RWPE1 (cell line): ENCODE measurements around the gene COL11A1.
"Not testable (repeated sequence)": the region's sequence is repeated elsewhere in the genome, so short reads cannot be mapped to it uniquely, and the experiment has no call there.

Source experiments
- CTCF ChIA-PET: fragments of 350-600 bp; sonication (Branson Sonifier 250); formaldehyde crosslinking; extraction: SDS; loops from one replicate; lab custom pipeline; 2021; lab: Yijun Ruan, JAX
- POLR2A ChIA-PET: fragments of 400-600 bp; formaldehyde crosslinking; extraction: SDS; loops from one replicate; lab custom pipeline; 2020; ENCODE audit warnings: antibody characterized with exemption; ENCODE audit not compliant: low non-redundant PET; lab: Yijun Ruan, JAX
- DNase-seq: peaks from one replicate; pipeline ENCODE4 v3.0.0; 2012; ENCODE audit warnings: low spot score
- H3K27ac ChIP-seq: fragments of 450-650 bp; 2 replicates; pipeline ENCODE4 v1.5.1; 2017
- TF ChIP-seq, protein P1 (sequence below): fragments of 450-650 bp; conservative IDR thresholded peaks from 2 replicates; pipeline ENCODE4 v1.5.1; 2017; ENCODE audit warnings: low read depth, mild to moderate bottlenecking

Gene COL11A1

DNA sequence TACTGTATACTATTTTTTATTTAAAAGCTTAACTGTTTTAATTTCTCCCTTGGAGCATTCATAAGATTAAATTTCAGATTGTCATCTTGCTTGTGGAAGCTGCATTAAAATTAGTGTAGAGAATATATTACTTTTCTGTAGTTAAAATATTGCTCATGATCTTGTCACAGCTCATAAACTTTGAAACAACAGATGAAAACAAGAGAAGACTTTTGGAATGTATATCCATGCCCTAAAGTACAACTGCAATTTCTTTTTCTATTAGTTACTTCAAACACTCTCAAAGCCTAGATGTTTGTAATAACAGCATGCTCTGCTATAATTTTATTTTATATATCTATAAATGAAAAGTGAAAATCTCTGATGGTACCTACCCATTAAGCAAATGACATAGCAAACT lies 155.9 kb downstream of the COL11A1 start:
- no peak for DNase-seq
- ChIA-PET CTCF (no interaction called here), POLR2A (no interaction called here)
- H3K27ac ChIP-seq = no peak overlapping the region
- TF ChIP-seq, protein P1, sequence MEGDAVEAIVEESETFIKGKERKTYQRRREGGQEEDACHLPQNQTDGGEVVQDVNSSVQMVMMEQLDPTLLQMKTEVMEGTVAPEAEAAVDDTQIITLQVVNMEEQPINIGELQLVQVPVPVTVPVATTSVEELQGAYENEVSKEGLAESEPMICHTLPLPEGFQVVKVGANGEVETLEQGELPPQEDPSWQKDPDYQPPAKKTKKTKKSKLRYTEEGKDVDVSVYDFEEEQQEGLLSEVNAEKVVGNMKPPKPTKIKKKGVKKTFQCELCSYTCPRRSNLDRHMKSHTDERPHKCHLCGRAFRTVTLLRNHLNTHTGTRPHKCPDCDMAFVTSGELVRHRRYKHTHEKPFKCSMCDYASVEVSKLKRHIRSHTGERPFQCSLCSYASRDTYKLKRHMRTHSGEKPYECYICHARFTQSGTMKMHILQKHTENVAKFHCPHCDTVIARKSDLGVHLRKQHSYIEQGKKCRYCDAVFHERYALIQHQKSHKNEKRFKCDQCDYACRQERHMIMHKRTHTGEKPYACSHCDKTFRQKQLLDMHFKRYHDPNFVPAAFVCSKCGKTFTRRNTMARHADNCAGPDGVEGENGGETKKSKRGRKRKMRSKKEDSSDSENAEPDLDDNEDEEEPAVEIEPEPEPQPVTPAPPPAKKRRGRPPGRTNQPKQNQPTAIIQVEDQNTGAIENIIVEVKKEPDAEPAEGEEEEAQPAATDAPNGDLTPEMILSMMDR = no peak

DNA sequence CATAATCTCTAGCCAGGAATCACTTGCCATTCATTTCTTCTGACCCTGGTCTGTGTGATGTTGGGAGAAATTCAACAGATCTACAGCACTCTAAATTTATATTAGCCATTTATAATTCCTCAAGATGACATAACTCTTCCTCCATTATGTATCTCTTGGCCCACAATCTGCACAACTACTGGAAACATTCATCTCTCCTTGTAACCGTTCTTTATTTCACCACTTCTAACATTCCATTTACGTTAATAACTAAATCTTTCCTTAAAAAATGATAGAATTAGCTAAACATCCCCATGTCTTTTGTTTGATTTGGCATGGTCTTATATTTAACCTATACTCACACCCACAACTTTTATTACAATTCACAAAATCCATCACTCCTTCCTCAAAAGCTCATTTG lies 166.0 kb downstream of the COL11A1 start:
- H3K27ac ChIP-seq = no peak overlapping the region
- no peak for DNase-seq
- POLR2A ChIA-PET = no interaction called here
- CTCF ChIA-PET = no interaction called here
- TF ChIP-seq, protein P1 = no peak

DNA sequence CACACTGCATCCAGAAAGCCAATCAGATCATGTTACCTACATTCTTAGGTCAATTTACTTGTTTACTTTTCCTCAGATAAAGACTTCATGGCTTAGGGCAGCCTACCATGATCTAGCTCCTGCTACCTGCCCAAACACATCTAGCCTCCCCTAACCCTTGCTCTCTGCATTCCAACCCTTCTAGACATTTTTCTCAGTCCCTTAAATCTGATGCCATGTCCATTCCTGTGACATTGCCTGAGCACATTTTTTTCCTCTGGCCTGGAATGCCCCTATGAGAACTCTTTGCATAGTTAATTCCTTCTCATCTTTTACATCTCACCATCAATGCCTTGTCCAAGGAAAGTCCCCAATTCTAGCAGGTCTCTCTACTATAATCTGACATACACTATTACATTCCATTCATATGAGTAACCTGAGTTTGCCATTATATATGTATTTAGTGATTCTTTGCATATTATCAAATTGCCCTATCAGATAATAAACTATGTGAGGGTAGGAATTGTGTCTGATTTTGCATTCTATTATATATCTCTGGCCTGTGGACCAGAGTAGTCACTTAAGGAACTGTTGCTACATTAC lies 166.9 kb downstream of the COL11A1 start:
- TF ChIP-seq, protein P1 = no peak
- ChIA-PET POLR2A (no interaction called here), CTCF (interaction anchor here (0.5 kb wide), 1 partner anchor 99 kb away, joined by 3 read pairs; no protein-coding TSS in a partner anchor)
- peak; percentile 13 for DNase-seq
- no peak overlapping the region for H3K27ac ChIP-seq

DNA sequence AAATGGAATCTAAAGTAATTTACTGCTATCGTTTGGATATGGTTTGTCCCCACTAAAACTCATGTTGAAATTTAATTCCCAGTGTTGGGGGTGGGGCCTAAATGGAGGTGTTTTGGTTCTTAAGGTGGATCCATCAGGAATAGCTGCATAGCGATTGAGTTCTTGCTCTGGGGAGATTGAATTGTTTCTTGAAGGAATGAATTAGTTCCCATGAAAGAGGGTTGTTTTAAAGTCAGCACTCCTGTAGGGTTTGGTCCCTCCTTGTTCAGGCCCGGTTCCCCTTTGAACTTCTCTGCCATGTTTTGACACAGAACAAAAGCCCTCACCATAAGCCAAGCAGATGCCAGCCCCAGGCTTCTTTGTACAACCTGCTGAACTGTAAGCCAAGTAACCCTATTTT lies 170.9 kb downstream of the COL11A1 start:
- TF ChIP-seq, protein P1 = no peak
- H3K27ac ChIP-seq = no peak overlapping the region
- ChIA-PET CTCF (interaction anchor here (0.7 kb wide), 1 partner anchor 168 kb away, joined by 4 read pairs; no protein-coding TSS in a partner anchor), POLR2A (no interaction called here)
- no peak for DNase-seq

DNA sequence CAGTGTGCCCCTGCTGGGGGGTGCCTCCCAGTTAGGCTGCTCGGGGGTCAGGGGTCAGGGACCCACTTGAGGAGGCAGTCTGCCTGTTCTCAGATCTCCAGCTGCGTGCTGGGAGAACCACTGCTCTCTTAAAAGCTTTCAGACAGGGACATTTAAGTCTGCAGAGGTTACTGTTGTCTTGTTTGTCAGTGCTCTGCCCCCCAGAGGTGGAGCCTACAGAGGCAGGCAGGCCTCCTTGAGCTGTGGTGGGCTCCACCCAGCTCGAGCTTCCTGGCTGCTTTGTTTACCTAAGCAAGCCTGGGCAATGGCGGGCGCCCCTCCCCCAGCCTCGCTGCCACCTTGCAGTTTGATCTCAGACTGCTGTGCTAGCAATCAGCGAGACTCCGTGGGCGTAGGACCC lies 175.0 kb downstream of the COL11A1 start:
- POLR2A ChIA-PET, CTCF ChIA-PET, DNase-seq, H3K27ac ChIP-seq: not testable (repeated sequence)

DNA sequence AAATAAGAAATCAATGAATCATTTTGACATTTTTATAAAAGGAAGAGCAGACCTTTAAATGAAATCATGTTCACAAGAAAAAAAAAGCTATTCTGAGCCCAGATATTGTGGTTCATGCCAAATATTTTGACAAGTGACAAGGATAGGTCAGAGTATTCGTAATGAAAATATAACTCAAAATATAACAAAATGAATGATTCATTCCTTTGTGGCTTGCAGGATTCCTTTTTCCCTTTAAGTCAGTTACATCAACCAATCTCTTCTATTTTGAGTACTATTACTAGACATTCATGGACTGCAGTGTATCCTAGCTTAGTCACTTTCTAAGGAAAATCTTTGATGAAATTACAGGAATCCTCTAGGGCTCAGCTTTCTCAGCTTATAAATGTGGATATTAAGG lies 188.7 kb downstream of the COL11A1 start:
- H3K27ac ChIP-seq = no peak overlapping the region

DNA sequence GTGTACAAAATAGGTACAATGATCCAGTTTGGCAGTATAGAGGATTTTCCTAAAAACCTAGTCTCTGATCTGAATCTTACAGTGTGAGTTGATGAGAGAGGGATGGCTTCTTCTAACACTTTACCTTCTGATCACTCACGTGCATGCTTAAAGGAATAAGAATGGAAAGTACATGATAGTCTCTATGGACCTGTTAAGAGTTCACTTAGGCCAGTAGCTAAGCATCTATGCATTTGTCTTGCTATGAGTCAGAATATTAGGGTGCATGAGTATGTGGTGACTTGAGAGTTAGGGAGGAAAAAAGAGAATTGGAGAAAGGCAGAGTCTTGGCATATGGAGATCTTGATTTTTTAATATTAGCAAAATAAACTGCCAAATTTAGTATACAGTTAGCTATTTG lies 206.3 kb downstream of the COL11A1 start:
- TF ChIP-seq, protein P1 = no peak
- DNase-seq = no peak
- CTCF ChIA-PET = no interaction called here
- POLR2A ChIA-PET = no interaction called here
- H3K27ac ChIP-seq = no peak overlapping the region

More for the DNA sequence above, 188.7 kb downstream of the COL11A1 start:
- TF ChIP-seq, protein P1 = no peak
- DNase-seq = no peak
- ChIA-PET POLR2A (no interaction called here), CTCF (no interaction called here)
